HG03469 (cell line): ENCODE results near the gene PRDM13.
A peak's percentile ranks its signal among the peaks of the same experiment; 100 is the strongest.

Experiments used
- ATAC-seq: cut with Tn5 transposase; IDR thresholded peaks from one replicate; pipeline ENCODE4 v1.9.1; 2021; ENCODE audit warnings: mild to moderate bottlenecking, moderate library complexity, moderate number of reproducible peaks; ENCODE audit not compliant: unreplicated experiment

PRDM13 gene

DNA sequence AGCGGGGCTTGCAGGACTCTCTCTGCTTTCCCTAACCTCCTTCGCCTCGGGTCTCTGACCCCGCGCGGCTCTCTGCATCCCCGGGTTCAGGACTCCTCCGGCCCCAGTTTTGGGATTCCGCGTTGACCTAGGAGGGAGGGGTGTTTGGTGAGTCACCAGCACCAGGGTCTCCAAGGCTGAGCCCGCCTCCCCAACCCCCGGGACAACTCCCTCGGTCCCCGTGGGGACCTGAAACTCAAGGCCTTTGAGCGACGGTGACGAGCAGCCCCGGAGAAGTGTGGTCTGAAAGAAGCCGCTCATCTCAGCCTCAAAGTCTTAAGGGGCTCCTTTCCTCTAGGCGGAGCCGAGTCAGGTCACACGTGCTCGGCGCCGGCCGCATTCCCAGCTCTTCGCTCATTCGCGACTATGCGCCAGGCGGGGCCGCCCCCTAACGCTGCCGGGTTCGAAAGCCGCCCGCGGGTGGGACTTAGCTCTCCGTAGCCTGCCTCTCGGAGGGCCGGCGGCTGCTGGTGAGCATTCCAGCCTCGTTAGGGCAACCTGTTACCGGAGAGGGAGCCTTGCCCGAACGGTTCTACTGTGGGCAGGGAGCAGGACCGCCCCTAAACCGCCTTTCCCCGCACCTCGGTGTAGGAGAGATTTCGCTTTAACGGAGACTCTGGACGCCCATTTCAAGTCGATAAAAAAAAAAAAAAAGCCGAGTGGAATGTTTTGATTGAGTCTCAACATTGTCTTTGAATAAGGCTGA is 3.0 kb upstream of the PRDM13 start:
- peak; percentile 37 for ATAC-seq

DNA sequence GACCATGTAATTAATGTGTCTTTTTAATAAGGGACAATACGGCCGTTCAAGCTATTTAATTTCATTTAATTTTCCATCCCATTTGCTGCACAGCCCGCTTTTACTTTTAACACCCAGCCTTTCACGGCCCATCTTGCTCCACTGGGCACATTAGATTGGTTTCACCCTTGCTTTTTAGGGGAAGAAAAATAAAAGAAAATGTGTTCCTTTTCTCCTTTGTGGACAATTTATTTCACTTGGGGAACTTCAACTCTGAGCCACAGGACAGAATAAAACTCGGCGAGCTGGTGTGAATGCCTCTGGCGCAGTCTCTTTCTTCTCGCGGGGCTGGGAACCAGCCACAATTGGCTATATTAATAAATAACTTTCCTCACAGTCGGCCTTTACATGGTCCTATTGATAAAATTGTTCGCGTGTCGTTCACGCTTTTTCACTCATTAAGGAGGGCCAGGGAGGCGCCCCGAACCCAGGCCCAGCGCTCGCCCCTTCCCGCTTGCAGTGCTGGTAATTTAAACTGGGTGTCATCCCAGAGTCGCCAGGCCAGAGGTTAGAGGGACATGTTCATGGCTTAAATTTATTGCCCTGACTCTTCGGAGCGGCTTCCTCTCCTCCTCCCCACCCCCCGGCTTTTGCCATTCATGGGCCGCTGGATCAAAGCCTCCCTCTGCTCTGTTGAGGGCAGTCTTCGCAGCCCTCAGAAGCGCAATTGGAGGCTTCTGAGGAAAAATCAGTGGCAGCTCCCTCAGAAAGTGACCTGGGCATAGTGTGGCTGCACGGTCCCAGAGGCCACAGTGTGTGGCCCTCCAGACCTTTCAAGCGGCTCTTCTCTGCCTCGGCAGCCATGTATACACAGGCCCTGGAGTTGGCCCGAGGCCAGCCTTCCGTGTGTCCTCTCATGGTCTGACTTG is 2.2 kb upstream of the PRDM13 start:
- no peak for ATAC-seq

DNA sequence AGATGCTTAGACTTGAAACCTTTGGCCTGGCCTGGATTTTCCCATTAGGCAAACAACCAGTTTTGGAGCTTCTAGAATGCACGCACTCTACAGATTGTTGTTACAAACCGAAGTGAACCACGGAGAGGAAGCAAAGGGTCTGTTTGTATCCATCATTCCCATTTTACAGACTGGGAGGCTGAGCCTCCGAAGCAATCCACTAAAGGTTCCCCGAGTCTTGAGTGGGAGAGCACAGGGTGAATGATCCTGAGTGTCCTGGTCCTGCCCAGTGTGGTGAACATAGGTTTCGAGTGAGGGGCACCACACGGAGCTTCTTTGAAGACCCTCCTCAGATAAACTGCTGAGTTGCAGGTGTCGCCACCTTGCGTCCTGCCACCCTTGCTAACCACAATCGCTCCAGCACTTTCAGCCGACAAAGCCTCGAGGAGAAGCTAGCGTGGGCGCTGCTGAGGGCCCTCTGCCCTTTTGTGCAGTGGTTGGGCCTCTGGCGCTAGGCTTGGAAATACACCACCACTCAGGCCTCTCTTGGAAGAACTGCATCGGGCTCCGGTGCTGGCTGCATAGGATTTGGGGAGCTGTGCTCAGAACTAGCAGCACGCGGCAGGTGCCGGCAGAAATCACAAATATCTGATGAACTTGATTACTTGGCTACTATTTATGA is 1.4 kb upstream of the PRDM13 start:
- no peak for ATAC-seq

DNA sequence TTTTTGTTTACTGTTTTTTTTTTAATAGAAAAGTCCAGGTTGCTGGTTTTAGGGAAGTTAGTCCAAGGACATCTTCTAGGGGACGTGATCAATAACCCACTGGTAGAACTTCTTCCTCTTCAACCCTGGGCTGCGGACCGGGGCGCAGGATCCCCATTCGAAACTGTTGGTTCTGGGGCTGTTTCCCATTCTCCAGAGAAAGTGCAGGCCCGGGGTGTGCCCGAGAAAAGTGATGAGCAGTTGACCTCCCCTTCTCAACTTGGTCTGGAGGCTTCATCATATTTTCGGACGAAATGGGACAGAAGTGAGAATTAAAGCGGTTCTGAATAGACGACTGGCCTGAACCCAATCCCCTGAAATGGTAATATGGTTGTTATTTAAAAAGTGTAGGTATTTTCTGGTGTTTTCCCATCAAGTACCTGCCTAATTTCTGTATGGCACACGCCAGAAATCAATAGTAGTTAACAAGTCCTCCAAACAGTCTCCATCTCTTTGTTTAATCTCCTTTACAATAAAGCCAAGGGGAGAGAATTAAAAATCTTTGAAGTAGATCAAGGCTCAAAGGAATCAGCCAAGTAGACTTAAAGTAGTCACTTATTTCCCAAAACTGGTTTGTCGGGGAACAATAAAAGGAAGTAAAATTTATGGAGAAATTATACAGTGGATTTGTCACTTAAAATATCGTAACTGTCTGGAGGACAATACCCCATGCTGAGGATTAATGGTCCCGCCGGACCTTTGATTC is 550 bp upstream of the PRDM13 start:
- no peak for ATAC-seq

DNA sequence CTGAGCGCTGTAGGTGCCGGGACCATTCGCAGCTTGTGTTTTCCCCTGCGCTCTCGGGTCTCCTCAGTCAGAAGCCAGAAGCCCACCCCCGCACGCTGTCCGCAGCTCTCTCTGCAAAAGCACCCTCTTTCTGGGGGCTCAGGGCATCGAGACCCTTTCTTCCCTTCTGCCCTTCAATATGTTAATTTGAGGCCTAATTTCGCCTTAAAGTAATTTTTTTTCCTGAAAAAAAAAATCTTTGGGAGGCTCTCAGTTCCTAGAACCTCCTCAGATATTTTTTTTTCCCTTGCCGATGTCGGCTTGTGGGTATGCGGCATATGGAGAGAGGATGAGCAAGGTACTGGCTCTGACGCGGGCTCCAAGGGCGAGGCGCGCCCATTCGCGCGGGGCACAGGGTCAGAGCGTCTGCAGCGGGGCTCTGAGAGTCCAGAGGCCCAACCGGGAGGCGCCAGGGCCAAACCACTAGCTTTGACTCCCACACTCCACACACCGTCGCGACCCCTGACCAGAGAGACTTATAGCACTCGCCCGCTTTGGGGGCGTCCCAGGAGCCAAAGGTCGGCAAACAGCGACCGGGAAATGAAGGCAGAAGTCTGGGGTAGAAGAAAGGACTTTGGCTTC is 893 bp downstream of the PRDM13 start:
- no peak for ATAC-seq

DNA sequence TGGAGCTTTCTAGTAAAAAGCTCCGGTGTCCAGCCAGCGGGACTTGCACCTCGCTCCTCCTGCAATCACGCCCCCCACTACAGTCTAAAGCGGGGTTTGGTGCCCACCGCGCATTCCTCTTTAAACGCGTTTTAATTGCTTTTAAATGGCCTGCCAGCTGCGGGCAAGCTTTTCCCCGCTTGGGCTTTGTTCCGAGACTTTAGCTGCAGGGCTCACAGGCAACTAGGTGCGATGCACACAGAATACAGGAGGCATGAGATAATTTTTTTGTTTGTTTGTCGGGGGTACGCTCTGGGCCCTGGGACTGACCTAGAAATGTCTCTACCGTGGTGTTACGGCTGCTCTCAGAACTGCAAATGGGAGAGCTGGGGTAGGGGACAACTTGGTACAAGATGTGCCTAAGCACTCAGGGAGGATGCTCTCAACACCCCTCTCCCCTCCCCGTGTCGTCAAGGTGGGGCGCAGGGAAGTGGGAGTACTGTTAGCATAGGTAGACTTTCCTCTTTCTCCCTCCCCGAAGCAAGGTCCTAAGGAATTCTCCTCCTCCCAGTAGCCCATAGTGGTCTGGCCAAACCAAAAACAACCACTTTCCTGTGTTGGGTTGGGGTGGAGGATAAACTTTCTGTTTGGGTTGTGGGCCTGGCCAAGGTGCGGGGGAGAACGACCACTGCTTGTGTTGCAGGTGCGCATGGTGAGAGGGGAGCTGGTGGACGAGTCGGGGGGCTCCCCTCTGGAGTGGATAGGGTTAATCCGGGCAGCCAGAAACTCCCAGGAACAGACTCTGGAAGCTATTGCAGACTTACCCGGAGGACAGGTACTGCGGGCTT is 1.6 kb downstream of the PRDM13 start:
- ATAC-seq: no peak

- no peak for ATAC-seq
Measured at GRCh38 chr6:99608886-99609482, 2.4 kb downstream of the PRDM13 start.

- no peak for ATAC-seq
Measured at GRCh38 chr6:99609905-99610489, 3.4 kb downstream of the PRDM13 start.

- ATAC-seq: peak; percentile 72
Measured at GRCh38 chr6:99611148-99611547, 4.5 kb downstream of the PRDM13 start.

DNA sequence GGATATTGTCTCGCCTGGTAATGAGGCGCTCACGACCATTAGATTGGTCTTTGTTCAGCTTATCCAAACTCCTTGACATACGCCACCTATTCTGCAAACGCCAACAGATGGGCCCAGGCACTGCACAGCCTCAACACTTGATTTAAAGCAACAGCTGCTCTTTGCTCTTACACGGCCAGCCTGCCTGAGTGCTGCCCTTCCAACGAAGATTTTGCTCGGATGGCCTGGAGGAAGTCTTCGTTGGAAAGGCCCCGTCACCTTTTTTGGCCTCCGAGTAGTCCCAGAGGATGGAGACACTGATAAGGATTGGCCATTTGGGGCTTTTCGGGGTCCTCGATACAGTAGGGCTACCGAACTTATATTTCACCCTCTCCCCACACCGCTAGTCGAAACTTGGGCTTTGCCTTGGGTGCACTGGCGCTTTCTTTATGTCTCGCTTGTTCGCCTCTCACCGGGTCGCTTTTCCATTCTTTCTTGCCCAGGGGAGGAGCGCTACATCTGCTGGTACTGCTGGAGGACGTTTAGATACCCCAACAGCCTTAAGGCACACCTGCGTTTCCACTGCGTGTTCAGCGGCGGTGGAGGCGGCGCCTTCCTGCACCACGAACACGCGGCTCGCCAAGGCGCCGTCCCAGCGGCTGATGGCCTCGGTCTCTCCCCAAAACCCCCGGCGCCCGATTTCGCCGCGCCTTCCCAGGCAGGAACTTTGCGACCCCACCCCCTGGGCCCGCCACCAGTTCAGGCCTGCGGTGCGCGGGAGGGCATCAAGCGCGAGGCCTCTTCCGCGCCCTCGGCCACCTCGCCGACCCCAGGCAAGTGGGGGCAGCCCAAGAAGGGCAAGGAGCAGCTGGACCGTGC is 6.1 kb downstream of the PRDM13 start:
- ATAC-seq: no peak

GRCh38 chr6:99613409-99613704 is 6.7 kb downstream of the PRDM13 start:
- peak; percentile 26 for ATAC-seq

DNA sequence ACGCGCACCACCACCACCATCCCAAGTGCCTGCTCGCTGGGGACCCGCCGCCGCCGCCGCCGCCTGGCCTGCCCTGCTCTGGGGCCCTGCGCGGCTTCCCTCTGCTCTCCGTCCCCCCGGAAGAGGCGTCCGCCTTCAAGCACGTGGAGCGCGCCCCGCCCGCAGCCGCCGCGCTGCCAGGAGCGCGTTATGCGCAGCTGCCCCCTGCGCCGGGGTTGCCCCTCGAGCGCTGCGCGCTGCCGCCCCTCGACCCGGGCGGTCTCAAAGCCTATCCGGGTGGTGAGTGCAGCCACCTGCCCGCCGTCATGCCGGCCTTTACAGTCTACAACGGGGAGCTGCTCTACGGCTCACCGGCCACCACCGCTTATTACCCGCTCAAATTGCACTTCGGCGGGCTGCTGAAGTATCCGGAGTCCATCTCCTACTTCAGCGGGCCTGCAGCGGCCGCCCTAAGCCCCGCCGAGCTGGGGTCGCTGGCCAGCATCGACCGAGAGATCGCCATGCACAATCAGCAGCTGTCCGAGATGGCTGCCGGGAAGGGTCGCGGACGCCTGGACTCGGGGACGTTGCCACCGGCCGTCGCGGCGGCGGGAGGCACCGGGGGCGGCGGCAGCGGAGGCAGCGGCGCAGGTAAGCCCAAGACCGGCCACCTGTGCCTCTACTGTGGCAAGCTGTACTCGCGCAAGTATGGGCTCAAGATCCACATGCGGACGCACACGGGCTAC is 7.2 kb downstream of the PRDM13 start:
- peak; percentile 37 for ATAC-seq

DNA sequence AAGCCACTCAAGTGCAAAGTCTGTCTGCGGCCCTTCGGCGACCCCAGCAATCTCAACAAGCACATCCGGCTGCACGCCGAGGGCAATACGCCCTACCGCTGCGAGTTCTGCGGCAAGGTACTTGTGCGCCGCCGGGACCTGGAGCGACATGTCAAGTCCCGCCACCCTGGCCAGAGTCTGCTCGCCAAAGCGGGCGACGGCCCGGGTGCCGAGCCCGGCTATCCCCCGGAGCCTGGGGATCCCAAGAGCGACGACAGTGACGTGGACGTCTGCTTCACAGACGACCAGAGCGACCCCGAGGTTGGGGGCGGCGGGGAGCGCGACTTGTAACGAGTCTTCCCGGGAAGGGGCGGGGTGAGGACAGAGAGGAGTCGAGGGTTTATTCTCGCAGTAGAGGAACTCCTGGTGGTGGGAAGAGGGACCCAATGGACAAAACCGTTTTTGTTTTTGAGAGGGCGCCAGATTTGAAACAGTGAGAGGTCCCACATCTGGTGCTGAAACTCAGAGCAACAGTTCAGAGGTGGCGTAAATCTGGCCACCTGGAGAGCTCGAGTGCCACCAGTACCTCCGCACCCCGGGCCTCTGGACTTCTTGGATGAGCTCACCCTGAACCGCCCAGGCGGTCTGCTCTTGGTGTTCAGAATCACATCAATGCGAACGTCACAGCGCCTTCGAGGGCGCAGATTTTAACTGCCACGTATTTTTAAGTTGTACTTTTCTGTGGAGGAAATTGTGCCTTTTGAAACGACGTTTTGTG is 8.0 kb downstream of the PRDM13 start:
- ATAC-seq: no peak

DNA sequence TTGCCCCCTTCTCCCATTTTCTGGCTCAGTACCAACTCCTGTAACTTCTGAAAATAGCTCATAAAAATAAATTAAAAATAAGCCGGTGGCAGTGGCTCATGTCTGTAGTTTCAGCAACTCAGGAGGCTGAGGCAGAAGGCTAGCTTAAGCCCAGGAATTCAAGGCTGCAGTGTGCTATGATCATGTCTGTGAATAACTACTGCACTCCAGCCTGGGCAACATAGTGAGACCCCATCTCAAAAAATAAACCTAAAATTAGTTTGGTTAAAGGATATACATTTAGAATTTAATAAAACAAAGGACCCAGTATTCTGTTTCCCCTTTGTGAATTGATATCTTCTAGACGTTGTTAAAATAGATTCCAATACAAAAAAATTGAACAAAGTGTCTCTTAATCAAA is 10.5 kb downstream of the PRDM13 start:
- no peak for ATAC-seq

GRCh38 chr6:99618649-99619408 is 12.2 kb downstream of the PRDM13 start:
- no peak for ATAC-seq

GRCh38 chr6:99619409-99619762 is 12.8 kb downstream of the PRDM13 start:
- ATAC-seq: no peak
